K562 (cell line): ENCODE measurements around the gene LPAR2. TPM values are rescaled to one million over a fixed set of nuclear protein-coding genes. Genes with fewer than 3 reads are reported as not detected.

Experiments used
- ATAC-seq: fragments of 200-7000 bp; cut with Tn5 transposase; 3 replicates; pipeline ENCODE4 v1.9.1; 2020; ENCODE audit warnings: moderate library complexity
- BruUV-seq: library from RNA; stranded (reverse); fragments of 400-500 nt; replicated peaks from 2 replicates; lab custom pipeline; 2021; lab: Mats Ljungman, UMichigan
- CTCF ChIA-PET: fragments of 300-600 bp; formaldehyde crosslinking; extraction: SDS; loops from one replicate; lab custom pipeline; 2021; ENCODE audit warnings: low intra/inter-chr PET ratio; lab: Yijun Ruan, JAX
- POLR2A ChIA-PET: fragments of 300-600, 350-650 bp; sonication (Branson Sonifier 250); formaldehyde crosslinking; extraction: SDS; loops from one replicate; lab custom pipeline; 2021; ENCODE audit warnings: antibody characterized with exemption, inconsistent platforms; lab: Yijun Ruan, JAX
- DNase-seq, 4 experiments: peaks; one replicate each; pipeline versions ENCODE4 v3.0.0 to v3.0.0-alpha.2; 2011 to 2018; ENCODE audit warnings: low spot score in 3 of 4, mixed read lengths in 3 of 4; ENCODE audit errors: extremely low read depth in 1 of 4
- FAIRE-seq: peaks from 2 replicates; lab custom pipeline; 2011; peaks lifted over from hg19 to GRCh38; lab: Jason Lieb, UNC
- H2AFZ ChIP-seq: 2 replicates; pipeline ENCODE4 v1.6.0; 2011; ENCODE audit warnings: low read depth, low read length, control low read depth, inconsistent platforms
- H3K27ac ChIP-seq: fragments of 200-600 bp; 3 replicates; pipeline ENCODE4 v1.8.0; 2011; ENCODE audit warnings: low read depth, mild to moderate bottlenecking, control low read depth, inconsistent platforms, low read length, moderate library complexity, mixed read lengths; ENCODE audit errors: extremely low read depth
- H3K27me3 ChIP-seq, 2 experiments: fragments of 300-600 bp in 1 of 2; 2 replicates in 1 of 2; 3 replicates in 1 of 2; pipeline versions ENCODE4 v1.6.0 to v1.8.0; 2011; ENCODE audit warnings: inconsistent platforms in 2 of 2, low read length in 2 of 2, mild to moderate bottlenecking in 1 of 2, mixed read lengths in 1 of 2, moderate library complexity in 1 of 2; ENCODE audit not compliant: control insufficient read depth in 2 of 2, insufficient read depth in 2 of 2
- H3K36me3 ChIP-seq: fragments of 300-600 bp; 3 replicates; pipeline ENCODE4 v1.8.0; 2011; ENCODE audit warnings: mild to moderate bottlenecking, low read length, inconsistent platforms; ENCODE audit not compliant: control insufficient read depth, insufficient read depth
- H3K4me1 ChIP-seq, 2 experiments: fragments of 200-600 bp in 1 of 2; replicated peaks in 1 of 2; 2 replicates in 1 of 2; 3 replicates in 1 of 2; pipeline versions ENCODE4 v1.5.1 to v1.8.0; 2011; ENCODE audit warnings: inconsistent platforms in 2 of 2, low read length in 2 of 2, mild to moderate bottlenecking in 1 of 2, mixed read lengths in 1 of 2, moderate library complexity in 1 of 2; ENCODE audit not compliant: control insufficient read depth in 2 of 2, insufficient read depth in 2 of 2
- H3K4me2 ChIP-seq: 2 replicates; pipeline ENCODE4 v1.6.1; 2011; ENCODE audit warnings: low read length, control low read depth, inconsistent platforms, mixed read lengths; ENCODE audit not compliant: insufficient read depth
- H3K4me3 ChIP-seq: fragments of 200-600 bp; sonication (generic), shearing (Covaris generic); 2 replicates; pipeline ENCODE4 v1.5.1; 2016; ENCODE audit warnings: control low read depth, inconsistent platforms
- H3K79me2 ChIP-seq: fragments of 200-600 bp; 3 replicates; pipeline ENCODE4 v1.8.0; 2011; ENCODE audit warnings: low read length, inconsistent platforms; ENCODE audit not compliant: control insufficient read depth, insufficient read depth
- H3K9ac ChIP-seq, 2 experiments: 2 replicates each; pipeline versions ENCODE4 v1.6.0 to v1.6.1; 2011; ENCODE audit warnings: low read depth in 2 of 2, low read length in 2 of 2, control low read depth in 1 of 2, inconsistent platforms in 1 of 2, mild to moderate bottlenecking in 1 of 2, mixed read lengths in 1 of 2; ENCODE audit not compliant: insufficient read depth in 1 of 2
- H3K9me1 ChIP-seq: one replicate; pipeline ENCODE4 v1.6.0; 2011; ENCODE audit warnings: inconsistent platforms, mild to moderate bottlenecking, low read length, moderate library complexity; ENCODE audit not compliant: control insufficient read depth, insufficient read depth
- H3K9me3 ChIP-seq: replicated peaks from 2 replicates; pipeline ENCODE4 v1.5.1; 2011; ENCODE audit warnings: low read depth, low read length, inconsistent platforms; ENCODE audit not compliant: control insufficient read depth, insufficient read depth
- H4K20me1 ChIP-seq: replicated peaks from 2 replicates; pipeline ENCODE4 v1.6.1; 2011; ENCODE audit warnings: low read length, inconsistent platforms, mixed read lengths; ENCODE audit not compliant: control insufficient read depth, insufficient read depth
- CCNT2 ChIP-seq: IDR thresholded peaks from 2 replicates; pipeline ENCODE4 v1.6.1; 2011; ENCODE audit warnings: borderline replicate concordance, low read depth, mild to moderate bottlenecking, moderate library complexity, mixed read lengths, low read length; ENCODE audit not compliant: insufficient read length; ENCODE audit errors: extremely low read depth
- CHCHD3 ChIP-seq: fragments of 250-450 bp; sonication (Bioruptor Pico); IDR thresholded peaks from 2 replicates; pipeline ENCODE4 v2.1.2; 2022; ENCODE audit warnings: mild to moderate bottlenecking
- CHD2 ChIP-seq: IDR thresholded peaks from 2 replicates; pipeline ENCODE4 v1.6.1; 2011; ENCODE audit warnings: low read depth, low read length
- HDAC1 ChIP-seq, 2 experiments: fragments of 450-650 bp; IDR thresholded peaks; 2 replicates each; pipeline ENCODE4 v1.6.1; 2016 to 2017; ENCODE audit warnings: inconsistent platforms in 1 of 2, mild to moderate bottlenecking in 1 of 2, moderate library complexity in 1 of 2
- PCBP1 ChIP-seq: fragments of 200-400 bp; formaldehyde crosslinking; IDR thresholded peaks from 2 replicates; pipeline ENCODE4 v1.6.1; 2018; ENCODE audit warnings: mild to moderate bottlenecking, low read depth, low read length; ENCODE audit not compliant: poor library complexity, severe bottlenecking
- PHF20 ChIP-seq: fragments of 450-650 bp; IDR thresholded peaks from 2 replicates; pipeline ENCODE4 v1.6.1; 2018; ENCODE audit not compliant: partially characterized antibody
- ZNF121 ChIP-seq: sonication (generic); formaldehyde crosslinking; conservative IDR thresholded peaks from 2 replicates; pipeline ENCODE4 v1.8.0; 2022; ENCODE audit warnings: missing genetic modification reagents
- ZNF263 ChIP-seq: sonication (generic); formaldehyde crosslinking; IDR thresholded peaks from 2 replicates; pipeline ENCODE4 v1.8.0; 2022; ENCODE audit warnings: mild to moderate bottlenecking, missing genetic modification reagents, borderline replicate concordance
- ZNF551 ChIP-seq: fragments of 250-450 bp; sonication (Bioruptor Pico); IDR thresholded peaks from 2 replicates; pipeline ENCODE4 v1.5.0; 2021; ENCODE audit warnings: mild to moderate bottlenecking, moderate library complexity
- ZNF696 ChIP-seq: fragments of 250-450 bp; sonication (Bioruptor Pico); conservative IDR thresholded peaks from 2 replicates; pipeline ENCODE4 v1.4.0; 2020; ENCODE audit warnings: mild to moderate bottlenecking, moderate library complexity
- ZNF766 ChIP-seq: fragments of 200-800 bp; sonication (Bioruptor generic); conservative IDR thresholded peaks from 2 replicates; pipeline ENCODE4 v1.6.1; 2016; ENCODE audit warnings: missing genetic modification characterization, missing compliant biosample characterization
- WGBS: fragments of 100-300 bp; shearing (Covaris generic); methylation state at CpG from one replicate; pipeline ENCODE4 v1.1.6; 2016; ENCODE audit warnings: low coverage, mixed read lengths; ENCODE audit not compliant: insufficient coverage; ENCODE audit errors: missing lambda C conversion rate; 5-methylcytosine and 5-hydroxymethylcytosine counted together
- in situ Hi-C: fragments of 300-500 bp; cut with MboI; formaldehyde crosslinking; loops from 4 replicates; pipeline ENCODE4 v1.15.0; 2018; ENCODE audit warnings: inconsistent platforms, mixed read lengths
- intact Hi-C: fragments of 100-400 bp; cut with micrococcal nuclease; formaldehyde crosslinking; loops from 2 replicates; pipeline ENCODE4 v1.14.2; 2022
- polyA plus RNA-seq, 8 experiments: library from polyadenylated mRNA; depleted of rRNA in 4 of 8; stranded (reverse) in 5 of 8; unstranded in 3 of 8; fragments of >200 nt; fragmentation: Nextera tagmentation in 2 of 8; fragmentation: Illumina TruSeq in 1 of 8; extraction: Ambion mirVana in 2 of 8; extraction: Trizol in 1 of 8; gene quantifications; 2 replicates each; pipeline versions ENCODE4 v1.2.1 to v1.2.3, GENCODE V29; 2011 to 2014; ENCODE audit warnings: inconsistent platforms in 1 of 8, missing spikeins in 1 of 8
- total RNA-seq, 7 experiments: library from RNA; depleted of rRNA in 6 of 7; stranded (reverse); fragments of >200 nt in 6 of 7; fragmentation: Illumina TruSeq in 2 of 7; extraction: Trizol in 2 of 7; gene quantifications; 2 replicates each; pipeline versions ENCODE4 v1.2.1 to v1.2.3, GENCODE V29; 2011 to 2021; ENCODE audit warnings: low replicate concordance in 1 of 7
- TF ChIP-seq, protein P1 (sequence below): fragments of 250-450 bp; sonication (Bioruptor Pico); IDR thresholded peaks from 2 replicates; pipeline ENCODE4 v1.5.0; 2021; ENCODE audit warnings: mild to moderate bottlenecking, moderate library complexity

LPAR2 gene
- total and polyA plus RNA-seq, 9 of the 15 experiments (the other 6 are each of a cell fraction or from before 2014, with no cell fraction given): 0.63 to 13.8 (median 4.4) TPM

DNA sequence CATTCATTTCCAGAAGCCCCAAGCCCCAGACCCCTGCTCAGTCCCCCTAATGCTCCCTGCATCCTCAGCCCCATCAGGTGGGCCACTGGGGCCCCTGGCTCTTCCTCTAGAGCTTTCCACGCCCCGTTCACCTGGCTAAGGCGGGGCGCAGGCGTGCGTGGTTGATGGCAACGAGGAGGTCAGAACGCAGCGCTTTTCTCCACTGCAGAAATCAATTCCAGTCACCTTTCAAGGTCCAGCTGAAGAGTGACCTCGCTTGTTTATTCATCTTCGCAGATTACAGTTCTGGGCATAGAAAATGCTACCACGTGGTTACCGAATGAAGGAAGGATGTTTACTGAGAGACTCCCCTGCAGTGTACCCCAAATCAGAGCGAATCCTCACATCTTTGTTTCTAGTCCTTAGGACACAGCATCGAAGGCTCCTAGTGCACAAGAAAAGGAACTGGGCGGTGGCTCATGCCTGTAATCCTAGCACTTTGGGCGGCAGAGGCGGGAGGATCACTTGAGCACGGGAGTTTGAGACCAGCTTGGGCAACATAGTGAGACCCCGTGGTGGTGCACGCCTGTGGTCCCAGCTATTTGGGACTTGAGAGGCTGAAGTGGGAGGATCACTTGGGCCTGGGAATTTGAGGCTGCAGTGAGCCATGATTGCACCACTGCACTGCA lies 8.7 kb downstream of the LPAR2 start:
- Histone ChIP-seq H3K4me3 (no peak overlapping the region; the same call in 1 of the 2 replicates), H3K4me2 (no peak overlapping the region; the same call in 1 of the 2 replicates), H3K79me2 (no peaks in the 10 kb centered on the region), H3K9ac (0 out of 4 replicates have a peak overlapping the region, but pooled peaks of 1 of the 2 experiments have one; percentile 58), H4K20me1 (no peaks in the 10 kb centered on the region), H3K4me1 (peaks cover 7 to 28% of the 10 kb centered on the region in 2 experiments), H3K27me3 (no peaks in the 10 kb centered on the region; a peak in 1 of 5 replicates), H3K9me3 (no peaks in the 10 kb centered on the region), H3K36me3 (no peaks in the 10 kb centered on the region), H2AFZ (peak overlapping the region; percentile 42; the same call in 1 of the 2 replicates), H3K9me1 (no peaks in the 10 kb centered on the region), H3K27ac (no peak overlapping the region)
- no peak for FAIRE-seq
- intact Hi-C loops: no loop called here
- CTCF ChIA-PET: no interaction called here
- TF ChIP-seq CHD2: no peak
- no peak for TF ChIP-seq ZNF766 (CRISPR knock-in tag)
- TF ChIP-seq CCNT2: no peak
- no peak for TF ChIP-seq ZNF263 (CRISPR knock-in tag)
- no peak for TF ChIP-seq ZNF696 (CRISPR knock-in tag)
- TF ChIP-seq, protein P1, sequence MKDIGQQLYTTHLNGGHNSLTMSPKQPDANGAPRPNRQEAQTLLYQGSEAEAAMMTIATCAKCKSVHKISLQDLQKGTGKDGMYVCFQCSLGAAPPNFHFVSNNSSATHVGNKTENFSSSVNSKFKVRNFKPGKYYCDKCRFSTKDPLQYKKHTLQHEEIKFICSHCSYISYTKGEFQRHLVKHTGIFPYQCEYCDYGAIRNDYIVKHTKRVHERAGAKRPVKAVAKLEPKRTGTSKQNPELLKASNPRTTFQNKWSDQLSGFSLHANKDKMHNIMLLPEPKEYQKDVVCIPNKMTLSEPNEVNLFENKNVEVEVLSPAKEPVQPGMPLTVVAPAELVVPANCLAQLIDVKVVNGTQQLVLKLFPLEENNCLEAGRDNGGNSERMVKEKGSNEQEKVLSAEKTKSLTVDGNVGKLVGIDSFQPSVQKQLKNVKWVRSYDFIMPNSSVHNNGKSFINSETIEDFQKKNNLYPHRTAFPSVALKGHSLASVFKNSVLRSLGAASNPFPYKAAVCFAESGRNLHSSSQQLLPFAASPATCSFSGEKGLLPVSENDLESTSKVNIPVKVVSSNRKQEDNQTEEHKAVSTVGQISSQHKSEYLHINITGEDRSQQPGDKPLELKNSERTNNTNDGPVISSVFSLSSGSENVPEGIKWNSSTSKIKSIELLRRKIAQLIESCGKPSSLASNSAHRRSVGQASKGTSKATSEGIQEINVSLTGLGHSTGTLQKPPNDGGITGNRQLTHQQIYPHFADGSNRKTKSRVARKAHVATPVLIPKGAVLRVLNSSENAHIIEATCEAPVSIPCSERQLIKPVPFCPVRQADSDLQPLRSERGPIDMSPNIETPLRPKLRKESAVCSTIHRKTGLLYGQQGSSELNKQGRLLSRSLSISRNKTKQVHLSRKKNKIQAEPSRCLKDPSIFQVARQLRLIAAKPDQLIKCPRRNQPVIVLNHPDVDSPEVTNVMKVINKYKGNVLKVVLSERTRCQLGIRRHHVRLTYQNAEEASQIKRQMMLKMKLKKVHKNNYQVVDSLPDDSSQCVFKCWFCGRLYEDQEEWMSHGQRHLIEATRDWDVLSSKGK (CRISPR knock-in tag): no peak
- no peak for TF ChIP-seq PCBP1
- no peak for TF ChIP-seq ZNF551 (CRISPR knock-in tag)
- TF ChIP-seq ZNF121 (CRISPR knock-in tag): no peak
- no peak for TF ChIP-seq CHCHD3 (CRISPR knock-in tag)
- no peak for TF ChIP-seq HDAC1 (IDR thresholded peaks at IDR 0.05)
- no peak for TF ChIP-seq PHF20
- WGBS: 34% methylated on average over 21 of the region's 21 CpGs
- in situ Hi-C loops: no loop called here
- POLR2A ChIA-PET: interaction anchor here (0.9 kb wide), 1 partner anchor 68 kb away, joined by 7 read pairs; no protein-coding TSS in a partner anchor
- no TSS peak for BruUV-seq
- ATAC-seq: no peak
- DNase-seq: no peak
